ENCODE measurements around the gene CCL18.

DNA sequence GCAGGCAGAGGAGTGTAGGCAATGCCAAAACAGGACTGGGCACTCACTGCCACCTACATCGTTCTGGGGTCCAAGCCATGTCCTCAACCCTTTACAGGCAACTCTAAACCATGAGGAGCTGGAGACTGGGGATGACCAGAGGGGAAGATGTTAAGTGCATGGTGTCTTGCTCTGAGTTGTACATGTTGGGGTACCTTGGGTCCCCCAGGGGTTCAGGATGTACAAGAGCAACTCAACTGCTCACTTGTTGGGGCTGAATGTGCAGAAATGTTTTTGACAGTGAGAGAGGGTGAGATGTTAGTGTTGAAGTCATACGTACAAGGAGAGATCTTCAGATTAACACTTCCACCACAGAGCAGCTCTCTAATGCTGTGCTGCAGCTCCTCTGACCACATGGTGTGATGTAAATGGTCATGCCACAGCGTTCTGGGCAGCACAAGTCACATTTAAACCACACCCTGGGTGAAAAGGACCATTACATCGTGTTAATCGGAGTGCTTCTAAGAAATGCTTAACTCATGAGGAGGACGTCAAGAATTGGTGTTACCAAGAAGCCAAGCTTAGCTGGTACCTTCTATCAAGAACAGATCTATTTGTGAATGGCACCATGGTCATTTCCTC lies 2.4 kb downstream of the CCL18 start:
- TF ChIP-seq, protein P1, sequence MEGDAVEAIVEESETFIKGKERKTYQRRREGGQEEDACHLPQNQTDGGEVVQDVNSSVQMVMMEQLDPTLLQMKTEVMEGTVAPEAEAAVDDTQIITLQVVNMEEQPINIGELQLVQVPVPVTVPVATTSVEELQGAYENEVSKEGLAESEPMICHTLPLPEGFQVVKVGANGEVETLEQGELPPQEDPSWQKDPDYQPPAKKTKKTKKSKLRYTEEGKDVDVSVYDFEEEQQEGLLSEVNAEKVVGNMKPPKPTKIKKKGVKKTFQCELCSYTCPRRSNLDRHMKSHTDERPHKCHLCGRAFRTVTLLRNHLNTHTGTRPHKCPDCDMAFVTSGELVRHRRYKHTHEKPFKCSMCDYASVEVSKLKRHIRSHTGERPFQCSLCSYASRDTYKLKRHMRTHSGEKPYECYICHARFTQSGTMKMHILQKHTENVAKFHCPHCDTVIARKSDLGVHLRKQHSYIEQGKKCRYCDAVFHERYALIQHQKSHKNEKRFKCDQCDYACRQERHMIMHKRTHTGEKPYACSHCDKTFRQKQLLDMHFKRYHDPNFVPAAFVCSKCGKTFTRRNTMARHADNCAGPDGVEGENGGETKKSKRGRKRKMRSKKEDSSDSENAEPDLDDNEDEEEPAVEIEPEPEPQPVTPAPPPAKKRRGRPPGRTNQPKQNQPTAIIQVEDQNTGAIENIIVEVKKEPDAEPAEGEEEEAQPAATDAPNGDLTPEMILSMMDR (IDR thresholded peaks at IDR 0.05) = no peak
- TF ChIP-seq POLR2AphosphoS5 (IDR thresholded peaks at IDR 0.05; ENCODE audit: insufficient read depth in 1 of 2, low read depth in 1 of 2) = no peak
